Neural cell (in vitro differentiated cells): Measurements from ENCODE around the gene MDP1.

Experiments used
- EP300 ChIP-seq: fragments of 450-650 bp; conservative IDR thresholded peaks from 2 replicates; pipeline ENCODE4 v1.6.1; 2014; ENCODE audit warnings: antibody characterized with exemption, mild to moderate bottlenecking, moderate library complexity; ENCODE audit not compliant: poor library complexity, severe bottlenecking
- EZH2 ChIP-seq: fragments of 200-600, 300-800 bp; shearing (Covaris generic), sonication (generic); IDR thresholded peaks from 2 replicates; pipeline ENCODE4 v1.6.1; 2014; ENCODE audit warnings: antibody characterized with exemption, low read length, borderline replicate concordance, mild to moderate bottlenecking; ENCODE audit not compliant: insufficient read depth, poor library complexity, severe bottlenecking
- POLR2AphosphoS5 ChIP-seq: IDR thresholded peaks from 2 replicates; pipeline ENCODE4 v1.6.1; 2012
- TF ChIP-seq, protein P1 (sequence below): fragments of 450-650 bp; IDR thresholded peaks from 2 replicates; pipeline ENCODE4 v1.5.1; 2014; ENCODE audit warnings: antibody characterized with exemption, mild to moderate bottlenecking, moderate library complexity; ENCODE audit not compliant: poor library complexity, severe bottlenecking
- TF ChIP-seq, protein P2 (sequence below): IDR thresholded peaks from 2 replicates; pipeline ENCODE4 v1.6.1; 2012; ENCODE audit warnings: borderline replicate concordance

GRCh38 chr14:24233538-24233866 is 17.6 kb upstream of the MDP1 start:
- TF ChIP-seq, protein P1, sequence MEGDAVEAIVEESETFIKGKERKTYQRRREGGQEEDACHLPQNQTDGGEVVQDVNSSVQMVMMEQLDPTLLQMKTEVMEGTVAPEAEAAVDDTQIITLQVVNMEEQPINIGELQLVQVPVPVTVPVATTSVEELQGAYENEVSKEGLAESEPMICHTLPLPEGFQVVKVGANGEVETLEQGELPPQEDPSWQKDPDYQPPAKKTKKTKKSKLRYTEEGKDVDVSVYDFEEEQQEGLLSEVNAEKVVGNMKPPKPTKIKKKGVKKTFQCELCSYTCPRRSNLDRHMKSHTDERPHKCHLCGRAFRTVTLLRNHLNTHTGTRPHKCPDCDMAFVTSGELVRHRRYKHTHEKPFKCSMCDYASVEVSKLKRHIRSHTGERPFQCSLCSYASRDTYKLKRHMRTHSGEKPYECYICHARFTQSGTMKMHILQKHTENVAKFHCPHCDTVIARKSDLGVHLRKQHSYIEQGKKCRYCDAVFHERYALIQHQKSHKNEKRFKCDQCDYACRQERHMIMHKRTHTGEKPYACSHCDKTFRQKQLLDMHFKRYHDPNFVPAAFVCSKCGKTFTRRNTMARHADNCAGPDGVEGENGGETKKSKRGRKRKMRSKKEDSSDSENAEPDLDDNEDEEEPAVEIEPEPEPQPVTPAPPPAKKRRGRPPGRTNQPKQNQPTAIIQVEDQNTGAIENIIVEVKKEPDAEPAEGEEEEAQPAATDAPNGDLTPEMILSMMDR = no peak
- TF ChIP-seq POLR2AphosphoS5 (no peak), EP300 (no peak), EZH2 (no peak)
- TF ChIP-seq, protein P2, sequence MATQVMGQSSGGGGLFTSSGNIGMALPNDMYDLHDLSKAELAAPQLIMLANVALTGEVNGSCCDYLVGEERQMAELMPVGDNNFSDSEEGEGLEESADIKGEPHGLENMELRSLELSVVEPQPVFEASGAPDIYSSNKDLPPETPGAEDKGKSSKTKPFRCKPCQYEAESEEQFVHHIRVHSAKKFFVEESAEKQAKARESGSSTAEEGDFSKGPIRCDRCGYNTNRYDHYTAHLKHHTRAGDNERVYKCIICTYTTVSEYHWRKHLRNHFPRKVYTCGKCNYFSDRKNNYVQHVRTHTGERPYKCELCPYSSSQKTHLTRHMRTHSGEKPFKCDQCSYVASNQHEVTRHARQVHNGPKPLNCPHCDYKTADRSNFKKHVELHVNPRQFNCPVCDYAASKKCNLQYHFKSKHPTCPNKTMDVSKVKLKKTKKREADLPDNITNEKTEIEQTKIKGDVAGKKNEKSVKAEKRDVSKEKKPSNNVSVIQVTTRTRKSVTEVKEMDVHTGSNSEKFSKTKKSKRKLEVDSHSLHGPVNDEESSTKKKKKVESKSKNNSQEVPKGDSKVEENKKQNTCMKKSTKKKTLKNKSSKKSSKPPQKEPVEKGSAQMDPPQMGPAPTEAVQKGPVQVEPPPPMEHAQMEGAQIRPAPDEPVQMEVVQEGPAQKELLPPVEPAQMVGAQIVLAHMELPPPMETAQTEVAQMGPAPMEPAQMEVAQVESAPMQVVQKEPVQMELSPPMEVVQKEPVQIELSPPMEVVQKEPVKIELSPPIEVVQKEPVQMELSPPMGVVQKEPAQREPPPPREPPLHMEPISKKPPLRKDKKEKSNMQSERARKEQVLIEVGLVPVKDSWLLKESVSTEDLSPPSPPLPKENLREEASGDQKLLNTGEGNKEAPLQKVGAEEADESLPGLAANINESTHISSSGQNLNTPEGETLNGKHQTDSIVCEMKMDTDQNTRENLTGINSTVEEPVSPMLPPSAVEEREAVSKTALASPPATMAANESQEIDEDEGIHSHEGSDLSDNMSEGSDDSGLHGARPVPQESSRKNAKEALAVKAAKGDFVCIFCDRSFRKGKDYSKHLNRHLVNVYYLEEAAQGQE = no peak
